A673 (cell line): ENCODE data around the gene GLDN. TPM values are rescaled to one million over a fixed set of nuclear protein-coding genes. Genes with fewer than 3 reads are reported as not detected.
A peak's percentile ranks its signal among the peaks of the same experiment; 100 is the strongest.

Experiments used
- BruUV-seq: library from RNA; stranded (reverse); fragments of 400-500 nt; replicated peaks from 2 replicates; lab custom pipeline; 2021; lab: Mats Ljungman, UMichigan
- CTCF ChIA-PET: fragments of 300-600 bp; sonication (Branson Sonifier 250); formaldehyde crosslinking; loops from one replicate; lab custom pipeline; 2022; ENCODE audit warnings: antibody characterized with exemption; lab: Charles Lee
- POLR2A ChIA-PET: fragments of 300-600 bp; sonication (Branson Sonifier 250); formaldehyde crosslinking; loops from one replicate; lab custom pipeline; 2022; ENCODE audit warnings: antibody characterized with exemption; ENCODE audit not compliant: low non-redundant PET; lab: Charles Lee
- DNase-seq: peaks from one replicate; pipeline ENCODE4 v3.0.0-alpha.2; 2015; ENCODE audit warnings: low spot score
- H3K27ac ChIP-seq: fragments of 200-600 bp; sonication (generic); 2 replicates; pipeline ENCODE4 v1.5.1; 2016; ENCODE audit warnings: mixed run types, low read depth, mild to moderate bottlenecking, mixed read lengths, antibody characterized with exemption, low read length; ENCODE audit not compliant: poor library complexity, severe bottlenecking
- H3K27me3 ChIP-seq: fragments of 200-600 bp; sonication (generic); replicated peaks from 2 replicates; pipeline ENCODE4 v1.6.1; 2017; ENCODE audit warnings: mixed run types, low read depth, mild to moderate bottlenecking, mixed read lengths, antibody characterized with exemption, low read length; ENCODE audit not compliant: insufficient read depth, poor library complexity
- H3K36me3 ChIP-seq: fragments of 200-600 bp; sonication (generic); 2 replicates; pipeline ENCODE4 v1.6.1; 2016; ENCODE audit warnings: mixed run types, mild to moderate bottlenecking, mixed read lengths, antibody characterized with exemption, low read length; ENCODE audit not compliant: insufficient read depth, poor library complexity, severe bottlenecking
- H3K4me1 ChIP-seq: fragments of 200-600 bp; sonication (generic); 2 replicates; pipeline ENCODE4 v1.6.1; 2017; ENCODE audit warnings: mixed run types, mild to moderate bottlenecking, mixed read lengths, antibody characterized with exemption, low read length; ENCODE audit not compliant: insufficient read depth, poor library complexity, severe bottlenecking
- H3K4me3 ChIP-seq: fragments of 200-600 bp; sonication (generic); 2 replicates; pipeline ENCODE4 v1.5.1; 2016; ENCODE audit warnings: low read depth, mixed run types, mild to moderate bottlenecking, mixed read lengths, low read length; ENCODE audit not compliant: poor library complexity, severe bottlenecking
- H3K9me3 ChIP-seq: fragments of 200-600 bp; sonication (generic); 2 replicates; pipeline ENCODE4 v1.6.1; 2016; ENCODE audit warnings: mixed run types, low read depth, mild to moderate bottlenecking, mixed read lengths, antibody characterized with exemption, low read length; ENCODE audit not compliant: poor library complexity, severe bottlenecking
- EZH2 ChIP-seq: fragments of 200-600 bp; sonication (generic); IDR thresholded peaks from 2 replicates; pipeline ENCODE4 v1.6.1; 2017; ENCODE audit warnings: borderline replicate concordance, low read depth, mild to moderate bottlenecking, mixed read lengths, antibody characterized with exemption, low read length; ENCODE audit not compliant: poor library complexity, severe bottlenecking
- intact Hi-C: fragments of 100-400 bp; cut with micrococcal nuclease; formaldehyde crosslinking; loops from one replicate; pipeline ENCODE4 v1.10.0; 2022; ENCODE audit not compliant: unreplicated experiment
- total RNA-seq: library from RNA; stranded (reverse); gene quantifications from 2 replicates; pipeline ENCODE4 v1.2.3, GENCODE V29; 2021
- TF ChIP-seq, protein P1 (sequence below): fragments of 300-800, 200-600 bp; sonication (generic); conservative IDR thresholded peaks from 2 replicates; pipeline ENCODE4 v1.5.1; 2017; ENCODE audit warnings: low read depth, mild to moderate bottlenecking, antibody characterized with exemption, low read length, moderate library complexity, mixed read lengths

The GLDN gene
- total RNA-seq, 1 experiment from 2014 or later = not detected

DNA sequence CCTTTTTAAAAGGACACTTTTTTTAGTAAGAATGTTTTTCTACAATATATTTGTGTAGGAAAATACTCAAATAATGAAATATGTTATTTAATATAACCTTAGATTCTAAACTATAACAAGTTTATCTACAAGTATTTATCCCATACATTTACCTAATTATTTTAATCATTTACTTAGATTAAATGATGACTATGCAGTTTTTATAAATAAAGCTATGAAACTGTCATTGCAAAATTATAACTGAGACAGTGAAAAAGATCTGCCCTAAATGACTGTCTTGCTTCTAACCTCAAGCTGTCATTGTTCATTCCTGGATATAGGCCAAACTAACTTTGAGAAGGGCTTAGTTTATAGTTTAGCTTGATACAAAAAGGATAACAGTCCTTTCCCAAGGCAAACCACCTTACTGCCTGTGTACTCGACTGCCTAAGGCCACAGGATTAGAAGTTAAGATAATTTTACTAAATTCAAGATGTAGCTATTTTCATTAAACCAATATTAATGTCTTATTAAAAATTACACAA, 84.1 kb downstream of the GLDN start:
- POLR2A ChIA-PET = no interaction called here
- intact Hi-C loops = no loop called here
- Histone ChIP-seq H3K9me3 (no peaks in the 10 kb centered on the region), H3K36me3 (no peaks in the 10 kb centered on the region), H3K27ac (no peak overlapping the region), H3K4me3 (no peak overlapping the region), H3K27me3 (no peaks in the 10 kb centered on the region), H3K4me1 (no peaks in the 10 kb centered on the region)
- no TSS peak for BruUV-seq
- TF ChIP-seq, protein P1, sequence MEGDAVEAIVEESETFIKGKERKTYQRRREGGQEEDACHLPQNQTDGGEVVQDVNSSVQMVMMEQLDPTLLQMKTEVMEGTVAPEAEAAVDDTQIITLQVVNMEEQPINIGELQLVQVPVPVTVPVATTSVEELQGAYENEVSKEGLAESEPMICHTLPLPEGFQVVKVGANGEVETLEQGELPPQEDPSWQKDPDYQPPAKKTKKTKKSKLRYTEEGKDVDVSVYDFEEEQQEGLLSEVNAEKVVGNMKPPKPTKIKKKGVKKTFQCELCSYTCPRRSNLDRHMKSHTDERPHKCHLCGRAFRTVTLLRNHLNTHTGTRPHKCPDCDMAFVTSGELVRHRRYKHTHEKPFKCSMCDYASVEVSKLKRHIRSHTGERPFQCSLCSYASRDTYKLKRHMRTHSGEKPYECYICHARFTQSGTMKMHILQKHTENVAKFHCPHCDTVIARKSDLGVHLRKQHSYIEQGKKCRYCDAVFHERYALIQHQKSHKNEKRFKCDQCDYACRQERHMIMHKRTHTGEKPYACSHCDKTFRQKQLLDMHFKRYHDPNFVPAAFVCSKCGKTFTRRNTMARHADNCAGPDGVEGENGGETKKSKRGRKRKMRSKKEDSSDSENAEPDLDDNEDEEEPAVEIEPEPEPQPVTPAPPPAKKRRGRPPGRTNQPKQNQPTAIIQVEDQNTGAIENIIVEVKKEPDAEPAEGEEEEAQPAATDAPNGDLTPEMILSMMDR = no peak
- no peak for TF ChIP-seq EZH2
- CTCF ChIA-PET = interaction anchor here (0.6 kb wide), 1 partner anchor 43 kb away, joined by 8 read pairs; no protein-coding TSS in a partner anchor
- peak; percentile 38 for DNase-seq

DNA sequence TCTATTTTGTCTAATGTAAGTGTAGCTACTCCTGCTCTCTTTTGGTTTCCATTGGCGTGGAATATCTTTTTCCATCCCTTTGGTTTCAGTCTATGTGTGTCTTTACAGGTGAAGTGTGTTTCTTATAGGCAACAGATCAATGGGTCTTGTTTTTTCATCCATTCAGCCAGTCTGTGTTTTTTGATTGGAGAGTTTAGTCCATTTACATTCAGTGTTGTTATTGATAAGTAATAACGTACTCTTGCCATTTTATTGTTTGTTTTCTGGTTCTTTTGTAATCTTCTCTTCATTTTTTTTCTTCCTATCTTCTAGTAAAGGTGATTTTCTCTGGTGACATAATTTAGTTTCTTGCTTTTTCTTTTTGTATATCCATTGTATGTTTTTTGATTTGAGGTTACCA, 97.1 kb downstream of the GLDN start:
- intact Hi-C loops = no loop called here

DNA sequence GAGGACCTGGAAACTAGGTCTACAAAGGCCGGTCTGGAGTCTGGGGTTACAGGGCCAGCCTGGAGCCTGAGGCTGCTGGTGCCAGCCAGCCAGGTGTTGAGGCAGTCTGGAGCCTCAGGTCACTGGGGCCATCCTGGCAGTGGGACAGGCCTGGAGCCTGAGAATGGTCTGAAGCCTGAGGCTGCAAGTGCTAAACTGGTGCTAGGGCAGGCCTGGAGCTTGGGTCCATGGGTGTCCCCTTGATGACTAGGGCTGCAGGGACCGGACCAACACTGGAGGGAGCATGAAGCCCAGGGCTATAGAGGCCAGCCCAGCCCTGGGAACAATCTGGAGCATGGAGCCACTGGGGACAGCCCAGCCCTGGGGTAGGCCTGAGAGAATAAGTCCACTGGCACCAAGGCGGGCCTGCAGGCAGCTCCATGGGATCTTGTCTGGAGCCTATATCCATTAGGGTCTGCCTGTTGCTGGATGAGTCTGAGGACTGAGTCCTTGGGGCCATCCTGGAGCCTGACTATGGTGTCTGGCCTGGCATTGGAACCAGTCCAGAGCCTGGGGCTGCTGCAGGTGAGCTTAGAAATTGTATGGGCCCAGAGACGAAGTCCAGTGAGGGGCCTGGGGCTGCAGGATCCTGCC, 101.9 kb downstream of the GLDN start:
- no peak for TF ChIP-seq EZH2
- TF ChIP-seq, protein P1 = no peak
- intact Hi-C loops = no loop called here
- BruUV-seq = no TSS peak
- Histone ChIP-seq H3K27me3 (no peaks in the 10 kb centered on the region), H3K9me3 (no peaks in the 10 kb centered on the region), H3K27ac (no peak overlapping the region), H3K4me3 (no peak overlapping the region), H3K36me3 (peaks cover 4% of the 10 kb centered on the region), H3K4me1 (no peaks in the 10 kb centered on the region)
- ChIA-PET POLR2A (no interaction called here), CTCF (no interaction called here)
- no peak for DNase-seq

More for the DNA sequence above, 97.1 kb downstream of the GLDN start:
- DNase-seq = no peak
- Histone ChIP-seq H3K4me1 (no peaks in the 10 kb centered on the region), H3K27me3 (no peaks in the 10 kb centered on the region), H3K27ac (no peak overlapping the region), H3K9me3 (no peaks in the 10 kb centered on the region), H3K36me3 (no peaks in the 10 kb centered on the region), H3K4me3 (no peak overlapping the region)
- no TSS peak for BruUV-seq
- ChIA-PET POLR2A (no interaction called here), CTCF (no interaction called here)
- TF ChIP-seq, protein P1 = no peak
- TF ChIP-seq EZH2 = no peak
